Stimulated activated CD4-positive, alpha-beta T cell treated with anti-CD3 and anti-CD28 coated beads, Interleukin-15, amount 100 ng/mL, for 48 hours (primary cell): ENCODE measurements around the gene IER3IP1.
A peak's percentile ranks its signal among the peaks of the same experiment; 100 is the strongest.
"Not testable (repeated sequence)": the region's sequence is repeated elsewhere in the genome, so short reads cannot be mapped to it uniquely, and the experiment has no call there.

Experiments used
- DNase-seq, 2 donors: peaks; one replicate each; pipeline ENCODE4 v3.0.0-alpha.2; 2020; ENCODE audit warnings: low read depth in 2 of 2

IER3IP1 gene

GRCh38 chr18:47160256-47160655 is 15.9 kb downstream of the IER3IP1 start:
- DNase-seq: no peak

GRCh38 chr18:47158404-47158803 is 17.8 kb downstream of the IER3IP1 start:
- not testable (repeated sequence) for DNase-seq

GRCh38 chr18:47151439-47151838 is 24.7 kb downstream of the IER3IP1 start:
- DNase-seq: no peak

- no peak for DNase-seq
Measured at GRCh38 chr18:47150824-47151366, 25.3 kb downstream of the IER3IP1 start.

GRCh38 chr18:47150029-47150823 is 25.9 kb downstream of the IER3IP1 start, which contains the start of gene HDHD2:
TSS of gene HDHD2 (minus strand) at chr18:47150500. CDS start at chr18:47136439, 14,061 bp downstream.
- peak; percentile 58 to 79 for DNase-seq

- DNase-seq: no peak
Measured at GRCh38 chr18:47149457-47150028, 26.6 kb downstream of the IER3IP1 start.

- DNase-seq: no peak
Measured at GRCh38 chr18:47146206-47146605, 30.0 kb downstream of the IER3IP1 start.

GRCh38 chr18:47143899-47144485 is 32.2 kb downstream of the IER3IP1 start:
- no peak for DNase-seq

- no peak for DNase-seq
Measured at GRCh38 chr18:47143153-47143552, 33.0 kb downstream of the IER3IP1 start.

- no peak for DNase-seq
Measured at GRCh38 chr18:47141289-47141688, 34.9 kb downstream of the IER3IP1 start.

- no peak for DNase-seq
Measured at GRCh38 chr18:47121146-47121545, 55.0 kb downstream of the IER3IP1 start.

GRCh38 chr18:47120428-47120827 is 55.7 kb downstream of the IER3IP1 start:
- peak; percentile 3 to 4 for DNase-seq

- no peak for DNase-seq
Measured at GRCh38 chr18:47118981-47119380, 57.2 kb downstream of the IER3IP1 start.

- no peak for DNase-seq
Measured at GRCh38 chr18:47115205-47115604, 61.0 kb downstream of the IER3IP1 start.

GRCh38 chr18:47113796-47114540 is 62.2 kb downstream of the IER3IP1 start:
- DNase-seq: no peak

- no peak for DNase-seq
Measured at GRCh38 chr18:47110492-47111274, 65.5 kb downstream of the IER3IP1 start.

- no peak for DNase-seq
Measured at GRCh38 chr18:47109720-47110119, 66.4 kb downstream of the IER3IP1 start.

- DNase-seq: no peak
Measured at GRCh38 chr18:47108998-47109405, 67.2 kb downstream of the IER3IP1 start.

GRCh38 chr18:47108373-47108772 is 67.8 kb downstream of the IER3IP1 start:
- DNase-seq: no peak
